Measurements from ENCODE around the gene CCDC90B. TPM values are rescaled to one million over a fixed set of nuclear protein-coding genes. Genes with fewer than 3 reads are reported as not detected.

Gene CCDC90B

DNA sequence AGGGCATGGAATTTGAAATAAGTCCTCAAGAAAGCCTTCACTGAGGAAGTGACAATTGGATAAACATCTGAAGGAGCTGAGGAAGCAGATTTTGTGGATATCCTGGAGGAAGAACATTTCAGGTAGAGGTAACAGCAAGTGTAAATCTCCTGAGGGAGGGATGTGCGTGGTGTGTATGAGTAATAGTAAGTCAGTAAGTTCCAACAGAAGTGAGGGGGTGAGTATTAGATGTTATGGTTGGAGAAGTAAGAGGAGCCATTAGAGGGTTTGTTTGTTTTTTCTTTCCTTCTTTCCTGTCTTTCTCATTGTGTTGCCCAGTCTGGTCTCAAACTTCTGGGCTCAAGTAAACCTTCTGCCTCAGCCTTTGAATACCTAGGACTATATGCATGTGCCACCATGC lies 63.7 kb downstream of the CCDC90B start:
- Histone ChIP-seq H2BK15ac (replicated peaks; ENCODE audit: low read depth) (no peak overlapping the region), H3K4me2 (ENCODE audit: low read length) (no peak overlapping the region)

DNA sequence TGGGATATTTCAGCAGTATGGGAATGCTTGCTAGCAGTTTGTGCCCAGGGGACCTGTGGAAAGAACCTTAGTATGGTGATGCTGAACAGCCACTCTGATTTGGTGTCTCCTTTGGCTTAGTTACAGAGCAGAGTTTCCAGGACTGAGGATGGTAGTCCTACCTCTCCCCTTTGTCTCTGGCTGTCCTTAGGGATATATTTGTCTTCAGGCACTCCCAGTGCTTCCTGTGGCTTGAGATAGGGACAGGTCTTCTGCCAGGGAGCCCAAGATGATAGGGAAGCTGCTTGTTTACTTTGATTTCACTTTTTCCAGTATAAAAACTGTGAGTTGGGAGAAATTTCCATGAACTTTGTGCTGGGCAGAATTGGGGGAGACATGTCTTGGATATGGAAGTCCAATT lies 64.5 kb downstream of the CCDC90B start:
- Histone ChIP-seq H2BK120ac (ENCODE audit: low read depth, low read length) (no peak overlapping the region), H3K4me1 (ENCODE audit: control insufficient read depth, low read depth, low read length) (no peaks in the 10 kb centered on the region), H3K27ac (ENCODE audit: low read depth, low read length) (no peak overlapping the region), H3K4me3 (ENCODE audit: low read length) (no peak overlapping the region), H3K79me2 (ENCODE audit: control insufficient read depth, insufficient read depth, low read length) (no peaks in the 10 kb centered on the region), H3K79me1 (ENCODE audit: low read length) (no peaks in the 10 kb centered on the region), H3K36me3 (ENCODE audit: control insufficient read depth, insufficient read depth, low read length) (no peaks in the 10 kb centered on the region), H3K4me2 (ENCODE audit: low read length) (no peak overlapping the region), H2BK15ac (replicated peaks; ENCODE audit: low read depth) (no peak overlapping the region), H3K56ac (ENCODE audit: low read length) (peak overlapping the region; percentile 22), H4K5ac (ENCODE audit: low read length) (no peak overlapping the region), H3K18ac (ENCODE audit: low read length) (no peak overlapping the region), H4K8ac (ENCODE audit: low read depth, low read length) (no peak overlapping the region), H3K23ac (ENCODE audit: low read length) (no peak overlapping the region), H3K27me3 (ENCODE audit: insufficient read depth, low read length, poor library complexity) (no peaks in the 10 kb centered on the region), H2BK5ac (ENCODE audit: low read length) (no peak overlapping the region), H2AK5ac (ENCODE audit: low read length) (no peak overlapping the region), H3K9ac (ENCODE audit: low read length) (no peak overlapping the region), H3K4ac (ENCODE audit: low read depth, low read length) (no peak overlapping the region)
- peak; percentile 6 for DNase-seq

More for the DNA sequence above, 63.7 kb downstream of the CCDC90B start:
- WGBS (ENCODE audit: extremely low coverage, insufficient coverage, low lambda C conversion rate): no CpG with 5 or more reads among the region's 1 CpG
- Histone ChIP-seq H2BK120ac (ENCODE audit: low read depth, low read length) (no peak overlapping the region), H3K18ac (ENCODE audit: low read length) (no peak overlapping the region), H2BK5ac (ENCODE audit: low read length) (no peak overlapping the region), H3K4ac (ENCODE audit: low read depth, low read length) (no peak overlapping the region), H2AK5ac (ENCODE audit: low read length) (no peak overlapping the region), H3K79me2 (ENCODE audit: control insufficient read depth, insufficient read depth, low read length) (no peaks in the 10 kb centered on the region), H3K79me1 (ENCODE audit: low read length) (no peaks in the 10 kb centered on the region), H3K23ac (ENCODE audit: low read length) (no peak overlapping the region), H3K4me3 (ENCODE audit: low read length) (no peak overlapping the region), H4K5ac (ENCODE audit: low read length) (no peak overlapping the region), H3K56ac (ENCODE audit: low read length) (no peak overlapping the region), H4K8ac (ENCODE audit: low read depth, low read length) (no peak overlapping the region), H3K36me3 (ENCODE audit: control insufficient read depth, insufficient read depth, low read length) (no peaks in the 10 kb centered on the region), H3K27ac (ENCODE audit: low read depth, low read length) (no peak overlapping the region), H3K9ac (ENCODE audit: low read length) (no peak overlapping the region), H3K27me3 (ENCODE audit: insufficient read depth, low read length, poor library complexity) (no peaks in the 10 kb centered on the region), H3K4me1 (ENCODE audit: control insufficient read depth, low read depth, low read length) (no peaks in the 10 kb centered on the region)
- DNase-seq: no peak

DNA sequence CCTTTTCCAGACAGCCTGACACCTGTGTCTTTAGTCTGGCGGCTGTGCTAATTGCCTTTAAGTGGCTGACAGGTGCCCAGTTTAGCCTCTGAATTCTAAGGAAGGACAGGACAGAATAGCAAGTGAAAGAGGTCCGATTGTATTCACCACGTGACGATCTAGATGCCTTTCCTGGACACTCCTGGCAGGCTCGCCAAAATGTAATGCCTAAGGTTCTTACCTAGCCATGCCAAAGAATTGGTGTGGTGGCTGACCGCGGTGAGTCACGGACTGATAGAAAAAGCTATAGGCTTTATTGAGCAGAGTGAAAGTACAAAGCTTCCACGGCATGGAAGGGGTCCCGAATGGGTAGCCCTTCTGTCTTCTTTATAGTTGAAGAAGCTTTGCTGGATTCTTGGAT lies 65.9 kb downstream of the CCDC90B start:
- Histone ChIP-seq H3K9ac (ENCODE audit: low read length) (no peak overlapping the region), H3K79me2 (ENCODE audit: control insufficient read depth, insufficient read depth, low read length) (no peaks in the 10 kb centered on the region), H2AK5ac (ENCODE audit: low read length) (no peak overlapping the region), H3K4me1 (ENCODE audit: control insufficient read depth, low read depth, low read length) (no peaks in the 10 kb centered on the region), H3K79me1 (ENCODE audit: low read length) (no peaks in the 10 kb centered on the region), H3K18ac (ENCODE audit: low read length) (no peak overlapping the region), H2BK5ac (ENCODE audit: low read length) (no peak overlapping the region), H4K5ac (ENCODE audit: low read length) (no peak overlapping the region), H3K4ac (ENCODE audit: low read depth, low read length) (no peak overlapping the region), H3K4me3 (ENCODE audit: low read length) (no peak overlapping the region), H3K27ac (ENCODE audit: low read depth, low read length) (no peak overlapping the region), H4K8ac (ENCODE audit: low read depth, low read length) (no peak overlapping the region), H3K4me2 (ENCODE audit: low read length) (no peak overlapping the region), H3K27me3 (ENCODE audit: insufficient read depth, low read length, poor library complexity) (no peaks in the 10 kb centered on the region), H3K36me3 (ENCODE audit: control insufficient read depth, insufficient read depth, low read length) (no peaks in the 10 kb centered on the region), H3K56ac (ENCODE audit: low read length) (no peak overlapping the region), H2BK120ac (ENCODE audit: low read depth, low read length) (peak overlapping the region; percentile 67), H3K23ac (ENCODE audit: low read length) (no peak overlapping the region), H2BK15ac (replicated peaks; ENCODE audit: low read depth) (no peak overlapping the region)
- no CpG with 5 or more reads among the region's 10 CpGs for WGBS (ENCODE audit: extremely low coverage, insufficient coverage, low lambda C conversion rate)
- DNase-seq: no peak

DNA sequence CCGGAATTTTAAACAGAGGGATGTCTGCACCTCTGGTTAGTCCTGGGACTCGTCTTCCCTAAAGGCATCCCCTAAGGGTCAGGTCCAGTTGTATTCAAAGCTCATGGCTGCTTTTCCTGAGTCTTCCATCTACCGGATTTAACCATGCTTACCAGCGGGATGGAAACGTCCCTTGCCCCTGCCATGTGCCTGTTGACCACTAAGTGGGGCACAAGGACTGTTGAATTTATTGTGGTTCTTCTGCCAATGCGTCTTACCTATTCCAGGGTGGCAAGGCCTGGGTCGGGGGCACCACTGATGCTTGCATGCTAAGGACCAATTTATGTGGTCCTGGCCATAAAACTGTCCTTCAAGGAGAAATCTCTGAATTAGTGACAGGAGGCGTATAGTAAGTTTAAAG lies 67.1 kb downstream of the CCDC90B start:
- Histone ChIP-seq H4K5ac (ENCODE audit: low read length) (no peak overlapping the region), H3K4me1 (ENCODE audit: control insufficient read depth, low read depth, low read length) (no peaks in the 10 kb centered on the region), H3K36me3 (ENCODE audit: control insufficient read depth, insufficient read depth, low read length) (no peaks in the 10 kb centered on the region), H3K27me3 (ENCODE audit: insufficient read depth, low read length, poor library complexity) (no peaks in the 10 kb centered on the region), H3K56ac (ENCODE audit: low read length) (no peak overlapping the region), H3K9ac (ENCODE audit: low read length) (no peak overlapping the region), H2AK5ac (ENCODE audit: low read length) (no peak overlapping the region), H4K8ac (ENCODE audit: low read depth, low read length) (no peak overlapping the region), H3K79me1 (ENCODE audit: low read length) (no peaks in the 10 kb centered on the region), H3K4me3 (ENCODE audit: low read length) (no peak overlapping the region), H3K4me2 (ENCODE audit: low read length) (no peak overlapping the region), H3K79me2 (ENCODE audit: control insufficient read depth, insufficient read depth, low read length) (no peaks in the 10 kb centered on the region), H3K18ac (ENCODE audit: low read length) (no peak overlapping the region), H3K27ac (ENCODE audit: low read depth, low read length) (no peak overlapping the region), H3K4ac (ENCODE audit: low read depth, low read length) (no peak overlapping the region), H3K23ac (ENCODE audit: low read length) (no peak overlapping the region), H2BK120ac (ENCODE audit: low read depth, low read length) (no peak overlapping the region), H2BK15ac (replicated peaks; ENCODE audit: low read depth) (no peak overlapping the region), H2BK5ac (ENCODE audit: low read length) (no peak overlapping the region)
- peak; percentile 58 for DNase-seq
- no CpG with 5 or more reads among the region's 8 CpGs for WGBS (ENCODE audit: extremely low coverage, insufficient coverage, low lambda C conversion rate)

Small RNA genes within 50 kb of the gene (small RNA-seq; reads per million reads assigned to genes)
- gene AP000873.5 (ENCODE audit: insufficient read depth): not detected

Measured in mesendoderm (in vitro differentiated cells).